Measurements from ENCODE around the gene FKBP7. TPM values are rescaled to one million over a fixed set of nuclear protein-coding genes. Genes with fewer than 3 reads are reported as not detected.
"Not testable (repeated sequence)": the region's sequence is repeated elsewhere in the genome, so short reads cannot be mapped to it uniquely, and the experiment has no call there.

Gene FKBP7, protein sequence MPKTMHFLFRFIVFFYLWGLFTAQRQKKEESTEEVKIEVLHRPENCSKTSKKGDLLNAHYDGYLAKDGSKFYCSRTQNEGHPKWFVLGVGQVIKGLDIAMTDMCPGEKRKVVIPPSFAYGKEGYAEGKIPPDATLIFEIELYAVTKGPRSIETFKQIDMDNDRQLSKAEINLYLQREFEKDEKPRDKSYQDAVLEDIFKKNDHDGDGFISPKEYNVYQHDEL
- total RNA-seq (ENCODE audit: unreplicated experiment): 21.2 TPM
- long read RNA-seq, transcript FKBP7-204 (4 exons, 2,834 nt): major isoform, 5 of 13 reads
- long read RNA-seq, partial matches to known transcripts: 0 of 13 reads
- long read RNA-seq, other reads (novel, unspliced or antisense): 2 of 13 reads

DNA sequence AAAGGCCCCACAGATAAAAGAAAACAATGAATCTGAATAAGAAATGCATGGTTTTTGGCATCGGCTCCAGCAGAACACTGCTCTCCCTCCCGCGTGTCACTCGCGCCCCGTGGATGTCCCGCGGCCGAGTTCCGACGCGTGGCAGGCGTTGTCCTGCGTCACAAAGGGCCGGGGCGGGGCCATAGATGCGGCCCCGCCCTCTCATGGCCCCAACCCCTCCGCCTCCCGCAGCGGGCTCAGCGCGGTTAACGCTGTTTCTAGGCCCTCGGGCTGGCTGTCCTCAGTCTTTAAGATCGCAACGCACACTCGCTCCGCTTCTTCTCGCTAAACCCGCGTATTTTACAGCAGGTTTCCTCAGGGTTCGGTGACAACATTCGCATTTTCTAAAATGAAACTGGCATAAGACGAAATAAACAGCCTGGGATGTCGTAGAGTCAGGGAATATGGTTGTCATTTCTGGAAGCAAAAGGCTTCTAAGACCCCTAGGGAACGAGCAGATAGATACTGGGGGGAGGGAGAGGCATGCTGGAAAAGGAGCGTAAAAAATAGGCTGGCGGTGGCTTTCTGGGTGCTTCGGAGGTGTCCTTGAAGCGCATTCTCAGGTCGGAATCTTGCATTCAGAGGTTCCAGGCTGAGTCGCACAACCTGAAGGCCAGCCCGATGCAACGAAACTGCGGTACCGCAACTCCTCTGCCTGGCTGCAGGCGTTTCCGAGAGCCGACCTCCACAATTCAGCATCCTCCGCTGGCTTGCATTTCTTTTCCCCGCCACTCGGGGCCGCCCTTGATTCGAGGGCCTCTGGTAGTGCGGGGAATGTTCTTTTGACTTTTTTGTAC is at the start of gene FKBP7:
Gene FKBP7, minus strand, starts transcription at position 162 of the 836 bp plus-strand sequence. Its CDS starts 101 bp downstream, at position 61.
- H3K36me3 Mint-ChIP-seq (ENCODE audit: unreplicated experiment): no peaks in the 10 kb centered on the region
- H3K27ac Mint-ChIP-seq (ENCODE audit: unreplicated experiment): peak within 1 kb of the TSS; percentile 100
- peaks cover 13% of the 10 kb centered on the region for H3K4me1 Mint-ChIP-seq (ENCODE audit: low read depth, unreplicated experiment)
- H3K27me3 Mint-ChIP-seq (ENCODE audit: unreplicated experiment): peaks cover 13% of the 10 kb centered on the region
- peaks cover 5% of the 10 kb centered on the region for H3K9me3 Mint-ChIP-seq (ENCODE audit: unreplicated experiment)
- peak within 1 kb of the TSS; percentile 95 for H3K4me3 Mint-ChIP-seq (ENCODE audit: unreplicated experiment)
- peak; percentile 89 for DNase-seq
- TF ChIP-seq, protein P1, sequence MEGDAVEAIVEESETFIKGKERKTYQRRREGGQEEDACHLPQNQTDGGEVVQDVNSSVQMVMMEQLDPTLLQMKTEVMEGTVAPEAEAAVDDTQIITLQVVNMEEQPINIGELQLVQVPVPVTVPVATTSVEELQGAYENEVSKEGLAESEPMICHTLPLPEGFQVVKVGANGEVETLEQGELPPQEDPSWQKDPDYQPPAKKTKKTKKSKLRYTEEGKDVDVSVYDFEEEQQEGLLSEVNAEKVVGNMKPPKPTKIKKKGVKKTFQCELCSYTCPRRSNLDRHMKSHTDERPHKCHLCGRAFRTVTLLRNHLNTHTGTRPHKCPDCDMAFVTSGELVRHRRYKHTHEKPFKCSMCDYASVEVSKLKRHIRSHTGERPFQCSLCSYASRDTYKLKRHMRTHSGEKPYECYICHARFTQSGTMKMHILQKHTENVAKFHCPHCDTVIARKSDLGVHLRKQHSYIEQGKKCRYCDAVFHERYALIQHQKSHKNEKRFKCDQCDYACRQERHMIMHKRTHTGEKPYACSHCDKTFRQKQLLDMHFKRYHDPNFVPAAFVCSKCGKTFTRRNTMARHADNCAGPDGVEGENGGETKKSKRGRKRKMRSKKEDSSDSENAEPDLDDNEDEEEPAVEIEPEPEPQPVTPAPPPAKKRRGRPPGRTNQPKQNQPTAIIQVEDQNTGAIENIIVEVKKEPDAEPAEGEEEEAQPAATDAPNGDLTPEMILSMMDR (IDR thresholded peaks at IDR 0.05; ENCODE audit: partially characterized antibody, unreplicated experiment): peak; percentile 70

DNA sequence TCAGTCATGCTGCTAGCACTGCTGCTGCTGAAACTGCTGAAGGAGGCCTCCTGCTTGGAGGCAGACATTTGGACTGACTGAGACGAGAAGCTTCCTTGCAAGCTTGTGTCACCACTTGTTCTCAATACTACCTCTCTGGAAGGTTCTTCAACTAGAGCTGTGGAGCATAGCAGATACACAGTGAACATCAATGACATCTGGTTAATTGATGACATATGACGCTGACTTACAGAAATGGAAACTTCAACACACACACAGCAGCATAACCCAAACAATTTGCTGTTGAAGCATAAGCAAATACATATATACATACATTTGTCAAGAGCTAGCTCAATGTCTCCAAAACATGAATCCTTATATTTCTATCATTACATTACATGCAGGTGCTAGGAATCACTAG is 49.2 kb upstream of the FKBP7 start:
- peaks cover 6% of the 10 kb centered on the region for H3K36me3 Mint-ChIP-seq (ENCODE audit: unreplicated experiment)
- H3K27ac Mint-ChIP-seq (ENCODE audit: unreplicated experiment): no peak overlapping the region
- H3K4me3 Mint-ChIP-seq (ENCODE audit: unreplicated experiment): no peak overlapping the region
- H3K4me1 Mint-ChIP-seq (ENCODE audit: low read depth, unreplicated experiment): no peaks in the 10 kb centered on the region
- no peak for DNase-seq
- no peaks in the 10 kb centered on the region for H3K27me3 Mint-ChIP-seq (ENCODE audit: unreplicated experiment)
- H3K9me3 Mint-ChIP-seq (ENCODE audit: unreplicated experiment): no peaks in the 10 kb centered on the region
- TF ChIP-seq, protein P1 (IDR thresholded peaks at IDR 0.05; ENCODE audit: partially characterized antibody, unreplicated experiment): no peak

DNA sequence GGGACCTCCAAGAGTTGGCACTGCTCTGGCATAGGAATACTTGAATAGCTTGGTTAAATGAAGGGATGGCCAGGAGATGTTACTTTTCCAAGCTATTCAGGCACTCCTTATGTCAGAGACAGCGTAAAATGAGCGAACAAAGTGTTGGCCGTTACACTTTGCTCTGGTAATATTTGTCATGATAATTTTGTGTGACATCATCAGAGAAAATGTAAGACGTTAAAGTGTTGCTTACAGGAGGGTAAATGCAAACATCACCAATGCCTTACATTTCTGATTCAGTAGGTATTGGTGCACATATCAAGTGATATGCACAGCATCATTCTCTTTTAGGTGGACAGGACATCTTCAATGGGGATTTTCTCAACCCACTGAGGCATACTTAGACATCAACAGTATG is 47.9 kb upstream of the FKBP7 start:
- Mint-ChIP-seq H3K36me3 (ENCODE audit: unreplicated experiment) (no peaks in the 10 kb centered on the region), H3K4me1 (ENCODE audit: low read depth, unreplicated experiment) (no peaks in the 10 kb centered on the region), H3K4me3 (ENCODE audit: unreplicated experiment) (no peak overlapping the region), H3K9me3 (ENCODE audit: unreplicated experiment) (no peaks in the 10 kb centered on the region), H3K27ac (ENCODE audit: unreplicated experiment) (no peak overlapping the region), H3K27me3 (ENCODE audit: unreplicated experiment) (no peaks in the 10 kb centered on the region)
- TF ChIP-seq, protein P1 (IDR thresholded peaks at IDR 0.05; ENCODE audit: partially characterized antibody, unreplicated experiment): no peak
- no peak for DNase-seq

DNA sequence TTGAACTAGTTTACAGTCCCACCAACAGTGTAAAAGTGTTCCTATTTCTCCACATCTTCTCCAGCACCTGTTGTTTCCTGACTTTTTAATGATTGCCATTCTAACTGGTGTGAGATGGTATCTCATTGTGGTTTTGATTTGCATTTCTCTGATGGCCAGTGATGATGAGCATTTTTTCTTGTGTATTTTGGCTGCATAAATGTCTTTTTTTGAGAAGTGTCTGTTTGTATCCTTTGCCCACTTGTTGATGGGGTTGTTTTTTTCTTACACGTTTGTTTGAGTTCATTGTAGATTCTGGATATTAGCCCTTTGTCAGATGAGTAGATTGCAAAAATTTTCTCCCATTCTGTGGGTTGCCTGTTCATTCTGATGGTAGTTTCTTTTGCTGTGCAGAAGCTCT is 47.1 kb upstream of the FKBP7 start:
- H3K4me3 Mint-ChIP-seq (ENCODE audit: unreplicated experiment); H3K36me3 Mint-ChIP-seq (ENCODE audit: unreplicated experiment); DNase-seq; H3K27ac Mint-ChIP-seq (ENCODE audit: unreplicated experiment); H3K4me1 Mint-ChIP-seq (ENCODE audit: low read depth, unreplicated experiment); H3K9me3 Mint-ChIP-seq (ENCODE audit: unreplicated experiment); H3K27me3 Mint-ChIP-seq (ENCODE audit: unreplicated experiment): not testable (repeated sequence)

DNA sequence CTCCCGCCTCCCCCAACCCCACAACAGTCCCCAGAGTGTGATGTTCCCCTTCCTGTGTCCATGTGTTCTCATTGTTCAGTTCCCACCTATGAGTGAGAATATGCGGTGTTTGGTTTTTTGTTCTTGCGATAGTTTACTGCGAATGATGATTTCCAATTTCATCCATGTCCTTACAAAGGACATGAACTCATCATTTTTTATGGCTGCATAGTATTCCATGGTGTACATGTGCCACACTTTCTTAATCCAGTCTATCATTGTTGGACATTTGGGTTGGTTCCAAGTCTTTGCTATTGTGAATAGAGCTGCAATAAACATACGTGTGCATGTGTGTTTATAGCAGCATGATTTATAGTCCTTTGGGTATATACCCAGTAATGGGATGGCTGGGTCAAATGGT is 46.6 kb upstream of the FKBP7 start:
- H3K4me1 Mint-ChIP-seq (ENCODE audit: low read depth, unreplicated experiment); H3K9me3 Mint-ChIP-seq (ENCODE audit: unreplicated experiment); H3K4me3 Mint-ChIP-seq (ENCODE audit: unreplicated experiment); H3K27ac Mint-ChIP-seq (ENCODE audit: unreplicated experiment); H3K27me3 Mint-ChIP-seq (ENCODE audit: unreplicated experiment); H3K36me3 Mint-ChIP-seq (ENCODE audit: unreplicated experiment); DNase-seq: not testable (repeated sequence)
